ENCODE data around the gene TEX29.

Gene TEX29

DNA sequence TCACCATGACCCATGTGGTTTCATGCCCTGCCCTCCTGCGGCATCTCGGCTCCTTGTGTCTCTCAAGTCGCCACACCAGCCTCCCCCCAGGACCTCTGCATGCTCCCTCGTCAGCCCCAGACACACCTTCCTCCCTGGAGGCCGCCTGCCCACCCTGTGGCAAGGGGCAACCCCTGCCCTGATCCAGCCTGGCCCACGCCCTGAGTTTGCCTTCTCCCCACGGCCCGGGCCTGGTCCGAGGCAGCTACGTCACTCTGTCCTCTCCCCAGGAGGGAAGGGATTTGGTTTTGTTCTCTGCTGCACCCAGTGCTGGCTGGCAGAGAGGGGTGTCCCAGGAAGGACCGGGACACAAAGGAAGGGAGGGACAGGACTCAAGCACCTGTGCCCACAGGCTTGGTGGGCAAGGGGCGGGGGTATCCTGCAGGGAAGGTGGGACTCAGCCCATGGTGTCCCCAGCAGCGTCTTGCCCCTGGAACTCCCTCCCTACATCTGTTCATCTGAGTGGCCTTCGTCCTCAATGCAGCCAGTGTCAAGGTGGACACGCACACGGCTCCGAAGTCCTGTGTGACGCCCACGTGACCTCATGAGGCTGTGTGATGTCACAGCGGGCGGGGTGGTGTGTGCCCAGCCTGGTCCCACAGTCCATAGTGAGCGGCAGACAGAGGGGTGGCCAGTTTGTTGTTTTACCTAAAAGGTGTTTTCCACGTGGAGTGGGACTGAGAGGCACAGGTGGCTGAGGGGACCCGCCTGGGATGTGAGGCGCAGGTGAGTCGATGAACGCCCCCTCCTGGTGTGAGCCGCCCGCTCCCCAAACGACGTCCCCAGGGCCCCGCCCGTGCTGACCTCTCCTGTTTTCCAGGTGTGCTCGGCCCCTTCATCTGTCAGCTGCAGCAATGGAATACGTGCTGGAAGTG lies at the start of gene TEX29:
TEX29 (plus strand) TSS at position 645 of the 914 bp plus-strand sequence; CDS start at position 894, 249 bp downstream.
- no peak for DNase-seq

GRCh38 chr13:111270765-111271698 lies 49.4 kb upstream of the TEX29 start:
- DNase-seq = no peak

DNA sequence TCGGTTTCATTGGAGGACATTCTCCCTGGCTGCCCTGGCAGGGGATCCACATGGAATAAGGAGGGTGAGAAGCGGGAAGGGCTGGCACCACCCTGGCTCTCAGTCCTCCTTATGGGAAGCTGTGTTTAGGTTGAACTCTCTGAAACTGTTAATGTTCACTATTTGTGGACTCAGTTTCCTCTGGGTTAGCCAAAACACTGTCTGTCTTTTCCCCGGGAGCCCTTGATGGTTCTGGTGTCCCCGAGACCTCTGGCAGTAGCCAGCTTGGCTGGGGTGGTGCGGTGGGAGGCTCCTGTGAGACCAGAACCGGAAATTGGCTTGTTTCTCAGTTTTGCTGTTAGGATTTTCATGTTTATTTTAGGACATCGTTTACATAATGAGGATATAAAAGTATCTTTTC lies 48.3 kb upstream of the TEX29 start:
- DNase-seq = no peak

DNA sequence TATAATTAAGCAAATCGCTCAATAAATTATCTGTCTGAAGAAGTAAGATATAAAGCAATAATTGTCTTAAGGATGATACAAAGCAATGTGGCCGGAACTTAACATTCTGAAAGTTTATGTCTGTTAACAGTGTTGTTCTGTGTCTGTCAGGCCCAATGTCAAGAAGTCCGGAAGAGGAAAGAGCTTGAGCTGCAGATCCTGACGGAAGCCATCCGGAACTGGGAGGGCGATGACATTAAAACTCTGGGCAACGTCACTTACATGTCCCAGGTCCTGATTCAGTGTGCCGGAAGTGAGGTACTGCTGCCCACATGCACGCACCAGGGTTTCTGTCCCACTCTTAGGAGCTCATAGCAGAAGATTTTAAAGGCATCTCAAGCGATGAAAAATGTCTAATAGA lies 45.1 kb upstream of the TEX29 start:
- no peak for DNase-seq

DNA sequence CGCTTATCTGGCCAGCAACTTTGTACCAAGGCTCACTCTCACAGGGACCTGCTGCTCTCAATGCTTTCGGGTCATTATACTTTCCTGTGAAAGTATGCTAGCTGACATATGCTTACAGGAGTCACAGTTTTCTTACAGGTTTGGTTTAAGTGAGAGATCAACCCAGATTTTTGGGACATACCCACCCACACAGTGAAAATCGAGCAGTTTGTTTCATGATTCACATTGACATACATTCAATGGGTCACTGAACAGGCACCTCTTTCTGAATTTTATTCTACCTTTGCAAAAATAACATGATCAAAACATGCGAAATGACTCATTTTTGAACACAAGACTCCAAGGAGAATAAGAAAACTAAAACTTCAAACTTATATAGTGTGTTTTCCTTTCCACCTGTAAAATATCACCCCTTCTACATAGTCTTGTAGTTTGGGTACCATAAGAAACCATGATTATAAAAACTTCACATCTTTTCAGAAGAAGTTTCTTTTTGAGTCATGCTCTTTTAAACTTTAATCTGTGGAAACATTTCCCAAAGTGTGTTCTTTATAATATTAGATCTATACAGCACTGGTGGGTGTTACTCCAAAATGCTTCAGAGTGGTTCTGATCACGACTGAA lies 44.3 kb upstream of the TEX29 start:
- no peak for DNase-seq

DNA sequence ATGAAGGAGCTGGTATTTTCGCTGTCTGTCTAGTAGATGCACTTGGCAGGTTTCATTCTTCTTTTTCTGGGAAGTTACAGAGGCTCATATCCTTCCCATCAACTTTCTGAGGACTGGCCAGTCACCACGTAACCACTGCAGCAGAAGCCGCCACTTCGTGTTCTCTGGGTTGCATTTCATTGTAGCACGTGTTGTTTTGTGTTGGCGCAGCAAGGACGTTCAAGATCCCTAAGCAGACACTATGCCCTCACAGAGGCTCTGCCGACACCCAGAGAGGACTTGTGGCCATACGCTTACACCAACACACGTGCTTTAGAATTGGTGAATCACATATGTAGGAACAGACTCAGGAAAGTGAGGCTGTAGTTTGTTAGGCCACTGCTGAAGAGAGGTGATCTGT lies 42.2 kb upstream of the TEX29 start:
- DNase-seq = no peak

GRCh38 chr13:111278743-111279652 lies 41.4 kb upstream of the TEX29 start:
- DNase-seq = no peak

- DNase-seq = no peak
Observed at GRCh38 chr13:111280226-111280625, 40.2 kb upstream of the TEX29 start.

- no peak for DNase-seq
Observed at GRCh38 chr13:111280681-111281585, 39.5 kb upstream of the TEX29 start.

GRCh38 chr13:111281751-111282311 lies 38.6 kb upstream of the TEX29 start:
- DNase-seq = no peak

- DNase-seq = no peak
Observed at GRCh38 chr13:111282425-111282824, 38.0 kb upstream of the TEX29 start.

DNA sequence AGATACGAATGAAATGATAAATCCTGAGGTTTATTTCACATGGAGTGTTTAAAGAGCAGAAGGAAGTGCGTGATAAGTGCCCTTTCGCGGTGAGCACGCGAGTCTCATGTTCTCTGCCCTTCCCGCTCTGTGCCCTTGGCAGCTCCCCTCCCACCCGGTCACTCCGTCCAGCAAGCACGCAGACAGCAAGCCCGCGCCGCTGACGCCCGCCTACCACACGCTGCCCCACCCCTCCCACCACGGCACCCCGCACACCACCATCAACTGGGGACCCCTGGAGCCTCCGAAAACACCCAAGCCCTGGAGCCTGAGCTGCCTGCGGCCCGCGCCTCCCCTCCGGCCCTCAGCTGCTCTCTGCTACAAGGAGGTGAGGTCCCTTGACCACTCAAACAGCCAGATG lies 37.4 kb upstream of the TEX29 start:
- no peak for DNase-seq

DNA sequence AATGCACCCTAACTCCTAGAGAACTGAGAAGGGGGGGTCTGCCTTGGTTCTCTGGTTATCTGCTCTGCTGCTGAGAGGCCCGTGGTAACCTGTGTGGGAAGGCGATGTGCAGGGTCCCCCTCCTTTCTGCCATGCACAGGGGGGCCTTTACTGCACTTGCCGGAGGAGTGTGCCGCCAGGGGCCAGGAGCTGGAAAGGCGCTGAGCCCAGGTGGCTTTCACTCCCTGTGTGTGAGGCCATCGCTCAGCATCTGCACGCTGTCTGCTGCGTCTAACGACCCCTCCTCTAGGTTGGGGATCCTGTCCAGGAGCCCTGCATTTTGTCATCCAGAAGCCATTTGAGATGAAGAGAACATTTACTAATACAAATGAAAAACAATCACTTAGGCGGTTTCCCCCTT lies 37.0 kb upstream of the TEX29 start:
- no peak for DNase-seq

DNA sequence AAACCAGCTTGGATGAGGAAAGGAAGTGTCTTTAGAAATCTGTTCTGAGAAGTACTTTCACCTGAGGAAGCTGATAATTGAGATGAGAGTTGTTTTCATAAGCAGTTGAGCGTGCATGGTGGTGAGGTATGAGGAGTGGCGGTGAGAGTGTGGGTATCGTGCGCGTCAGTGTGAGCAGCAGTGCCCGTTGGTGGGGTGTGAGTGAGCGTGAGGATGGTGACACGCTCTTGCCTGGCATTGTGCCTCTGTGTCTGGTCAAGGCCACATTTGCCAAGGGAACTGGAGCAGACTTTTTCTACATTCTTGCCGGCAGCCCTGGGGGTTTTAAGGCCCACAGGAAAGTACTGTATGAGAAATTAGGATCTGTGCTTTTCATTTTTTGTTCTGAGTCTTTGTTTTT lies 36.5 kb upstream of the TEX29 start:
- no peak for DNase-seq

GRCh38 chr13:111284565-111284964 lies 35.9 kb upstream of the TEX29 start:
- DNase-seq = no peak

- no peak for DNase-seq
Observed at GRCh38 chr13:111286162-111286561, 34.3 kb upstream of the TEX29 start.

DNA sequence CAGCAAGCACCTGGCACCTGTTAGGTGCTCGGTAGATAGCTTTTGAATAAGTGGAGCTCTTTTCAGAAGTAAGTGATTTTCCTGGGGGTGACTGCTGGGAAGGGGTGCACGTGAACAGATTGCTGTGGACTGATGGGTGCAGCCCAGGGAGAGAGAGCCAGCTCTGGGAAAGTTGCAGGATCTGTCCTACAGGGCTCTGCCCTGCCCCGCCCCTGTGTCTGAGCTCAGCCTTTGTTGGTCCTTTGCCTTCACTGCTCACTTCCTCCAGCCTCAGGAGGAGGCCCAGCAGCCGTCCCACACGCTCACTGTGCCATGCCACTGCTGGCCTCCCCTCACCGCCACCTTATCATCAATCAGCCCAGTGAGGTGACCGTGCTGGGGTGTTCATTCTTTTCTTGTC lies 33.7 kb upstream of the TEX29 start:
- no peak for DNase-seq

- DNase-seq = no peak
Observed at GRCh38 chr13:111287201-111287600, 33.2 kb upstream of the TEX29 start.

GRCh38 chr13:111288276-111288675 lies 32.2 kb upstream of the TEX29 start:
- no peak for DNase-seq

- no peak for DNase-seq
Observed at GRCh38 chr13:111289251-111289650, 31.2 kb upstream of the TEX29 start.

DNA sequence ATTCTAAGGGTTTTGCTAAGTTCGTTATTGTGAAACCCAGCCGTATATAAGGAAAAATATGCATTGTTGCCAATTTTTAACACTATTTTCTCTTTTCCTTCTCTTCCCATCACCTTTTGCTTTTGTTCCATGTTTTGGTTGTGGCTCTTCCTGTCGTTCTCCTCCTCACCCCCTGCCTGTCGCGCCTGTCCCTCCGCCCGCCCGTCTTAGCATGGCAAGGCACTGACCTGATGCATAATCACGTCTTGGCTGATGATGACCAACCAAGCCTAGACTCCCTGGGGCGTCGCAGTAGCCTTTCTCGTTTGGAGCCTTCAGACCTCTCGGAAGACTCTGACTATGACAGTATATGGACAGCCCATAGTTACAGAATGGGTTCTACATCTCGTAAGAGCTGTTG lies 28.5 kb upstream of the TEX29 start:
- no peak for DNase-seq
